Activated CD4-positive, alpha-beta T cell treated with anti-CD3 and anti-CD28 coated beads, Interleukin-2, amount 50 U/mL, for 4 hours (primary cell): ENCODE results near the gene SPTBN4.
"Not testable (repeated sequence)": the region's sequence is repeated elsewhere in the genome, so short reads cannot be mapped to it uniquely, and the experiment has no call there.

Experiments used
- DNase-seq, 2 experiments: peaks; one replicate each; pipeline ENCODE4 v3.0.0-alpha.2; 2020

Gene SPTBN4

DNA sequence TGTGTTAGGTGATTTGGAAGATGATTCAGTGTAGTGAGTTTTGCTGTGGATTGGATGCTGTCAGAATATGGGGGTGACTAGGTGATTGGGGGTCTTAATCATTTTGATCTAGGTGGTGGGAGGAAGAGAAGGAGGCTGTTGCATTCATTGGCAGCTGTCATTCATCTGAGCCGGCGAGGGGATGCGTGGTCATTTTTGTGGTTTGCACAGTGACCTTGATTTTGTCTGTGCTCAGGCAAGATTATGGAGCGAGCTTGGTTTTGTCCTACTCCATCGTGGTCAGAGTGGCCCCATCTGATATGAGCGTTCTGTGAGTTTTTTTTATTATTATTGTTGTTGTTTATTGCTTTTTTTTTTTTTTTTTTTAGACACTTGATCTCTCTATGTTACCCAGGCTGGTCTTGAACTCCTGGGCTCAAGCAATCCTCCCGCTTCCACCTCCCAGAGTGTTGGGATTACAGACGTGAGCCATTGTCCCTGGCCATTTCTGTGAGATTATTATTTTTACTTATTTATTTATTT, 42.0 kb downstream of the SPTBN4 start:
- no peak for DNase-seq

- no peak for DNase-seq
These were observed 43.8 kb downstream of the SPTBN4 start for GRCh38 chr19:40510526-40511115.

DNA sequence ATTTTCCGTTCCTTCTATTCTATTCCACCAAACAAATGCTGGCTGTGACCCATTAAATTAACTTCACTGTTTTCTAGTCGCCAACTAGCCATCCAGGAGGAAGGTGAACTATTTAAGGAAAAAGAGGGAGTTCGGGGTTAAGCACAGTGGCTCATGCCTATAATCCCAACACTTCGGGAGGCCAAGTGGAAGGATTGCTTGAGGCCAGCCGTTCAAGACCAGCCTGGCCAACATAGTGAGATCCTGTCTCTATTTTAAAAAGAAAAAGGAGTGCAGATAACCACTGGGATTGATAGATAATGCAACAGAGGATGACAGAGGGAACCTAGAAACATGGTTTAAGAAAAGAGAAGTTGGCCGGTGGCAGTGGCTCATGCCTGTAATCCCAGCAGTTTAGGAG, 44.7 kb downstream of the SPTBN4 start:
- DNase-seq: no peak

DNA sequence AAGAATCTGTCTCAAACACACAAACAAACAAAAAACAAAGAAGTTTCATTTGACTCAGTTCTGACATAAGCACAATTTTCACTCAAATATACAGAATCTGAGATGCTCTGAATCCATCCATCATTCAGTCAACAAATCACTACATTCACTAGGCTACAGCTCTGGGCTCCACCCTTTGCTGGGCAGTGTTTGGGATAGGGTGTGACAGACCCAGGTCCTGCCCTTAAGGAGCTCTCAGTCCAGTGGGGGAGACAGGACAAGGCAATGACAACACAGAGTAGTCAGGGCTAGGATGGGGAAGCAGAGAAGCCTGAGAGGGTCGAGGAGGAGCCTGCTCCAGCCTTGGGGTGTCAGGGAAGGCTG, 45.3 kb downstream of the SPTBN4 start:
- DNase-seq: no peak

GRCh38 chr19:40512473-40513344, 45.9 kb downstream of the SPTBN4 start:
- no peak for DNase-seq

GRCh38 chr19:40513345-40513678, 46.5 kb downstream of the SPTBN4 start:
- no peak for DNase-seq

DNA sequence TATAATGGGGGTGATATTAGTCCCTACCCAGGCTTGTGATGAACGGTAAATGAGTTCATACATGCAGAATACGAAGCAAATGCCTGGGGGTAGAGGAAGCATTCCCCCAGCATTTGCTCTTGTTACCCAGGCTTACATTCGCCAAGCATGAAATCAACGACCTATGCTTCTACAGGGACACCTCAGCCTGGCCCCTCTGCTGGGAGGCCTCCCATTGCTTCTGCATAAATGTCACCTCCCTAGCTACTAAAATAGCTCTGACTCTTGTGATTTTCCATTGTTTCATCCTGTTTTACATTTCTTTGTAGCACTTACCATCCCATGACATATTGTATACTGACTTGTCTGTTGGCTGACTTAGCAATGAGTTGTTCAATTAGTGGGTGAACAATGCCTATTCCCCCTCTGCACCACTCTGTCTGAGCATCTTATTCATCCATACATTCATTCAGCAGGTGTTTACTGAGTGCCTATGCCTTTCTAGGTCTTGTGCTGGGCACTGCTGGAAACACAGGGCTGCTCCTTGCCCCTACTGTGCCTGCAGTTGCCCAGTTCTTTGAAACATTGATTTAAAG, 47.0 kb downstream of the SPTBN4 start:
- no peak for DNase-seq

DNA sequence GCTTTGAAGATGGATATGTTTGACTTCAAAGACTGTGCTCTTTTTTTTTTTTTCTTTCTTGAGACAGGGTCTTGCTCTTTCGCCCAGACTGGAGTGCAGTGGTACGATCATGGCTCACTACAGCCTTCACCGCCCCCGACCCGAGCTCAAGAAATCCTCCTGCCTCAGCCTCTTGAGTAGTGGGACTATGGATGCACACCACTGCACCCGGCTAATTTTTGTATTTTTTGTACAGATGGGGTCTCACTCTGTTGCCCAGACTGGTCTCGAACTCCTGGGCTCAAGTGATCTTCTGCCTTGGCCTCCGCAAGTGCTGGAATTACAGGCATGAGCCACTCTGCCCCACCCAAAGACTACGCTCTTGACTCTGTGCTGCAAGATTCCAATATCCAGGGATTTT, 50.4 kb downstream of the SPTBN4 start:
- no peak for DNase-seq

- no peak for DNase-seq
These were observed 52.8 kb downstream of the SPTBN4 start for GRCh38 chr19:40519352-40520322.

GRCh38 chr19:40521276-40521675, 54.5 kb downstream of the SPTBN4 start:
- DNase-seq: no peak

GRCh38 chr19:40521900-40522299, 55.1 kb downstream of the SPTBN4 start:
- not testable (repeated sequence) for DNase-seq

DNA sequence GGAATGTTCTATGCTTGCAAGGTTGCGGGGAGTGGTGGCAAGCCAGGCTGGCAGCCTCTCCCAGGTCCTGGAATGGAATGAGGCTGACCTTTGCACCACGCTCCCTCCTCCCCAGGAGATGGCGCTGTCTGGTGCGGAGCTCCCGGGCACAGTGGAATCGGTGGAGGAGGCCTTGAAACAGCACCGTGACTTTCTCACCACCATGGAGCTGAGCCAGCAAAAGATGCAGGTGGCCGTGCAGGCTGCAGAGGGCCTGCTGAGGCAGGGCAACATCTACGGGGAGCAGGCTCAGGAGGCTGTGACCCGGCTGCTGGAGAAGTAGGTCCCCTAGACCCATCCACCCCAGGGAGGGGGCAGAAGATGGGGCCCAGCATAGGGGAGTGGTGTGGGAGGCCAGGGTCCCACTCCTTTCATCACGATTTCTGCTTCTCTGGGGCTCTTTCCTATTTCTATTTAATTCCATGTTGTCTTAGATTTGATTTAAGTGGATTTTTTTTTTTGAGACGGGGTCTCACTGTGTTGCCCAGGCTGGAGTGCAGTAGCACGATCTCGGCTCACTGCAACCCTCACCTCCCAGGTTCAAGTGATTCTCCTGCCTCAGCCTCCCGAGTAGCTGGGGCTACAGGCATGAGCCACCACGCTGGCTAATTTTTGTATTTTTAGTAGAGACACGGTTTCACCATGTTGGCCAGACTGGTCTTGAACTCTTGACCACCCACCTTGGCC, 56.7 kb downstream of the SPTBN4 start:
- peak; percentile 10 to 16 for DNase-seq

DNA sequence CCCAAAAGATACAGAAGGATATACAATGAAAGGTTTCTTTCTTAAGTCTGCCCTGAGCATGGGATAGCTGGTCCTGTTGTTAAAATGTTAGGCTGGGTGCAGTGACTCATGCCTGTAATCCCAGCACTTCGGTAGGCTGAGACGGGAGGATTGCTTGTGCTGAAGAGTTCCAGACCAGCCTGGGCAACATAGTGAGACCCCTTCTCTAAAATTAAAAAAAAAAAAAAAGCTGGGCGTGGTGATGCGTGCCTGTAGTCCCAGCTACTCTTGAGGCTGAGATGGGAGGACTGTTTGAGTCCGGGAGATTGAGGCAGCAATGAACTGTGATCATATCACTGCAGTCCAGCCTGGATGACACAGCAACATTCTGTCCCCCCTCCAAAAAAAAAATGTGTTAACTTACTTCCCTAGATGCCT, 57.3 kb downstream of the SPTBN4 start:
- DNase-seq: no peak

DNA sequence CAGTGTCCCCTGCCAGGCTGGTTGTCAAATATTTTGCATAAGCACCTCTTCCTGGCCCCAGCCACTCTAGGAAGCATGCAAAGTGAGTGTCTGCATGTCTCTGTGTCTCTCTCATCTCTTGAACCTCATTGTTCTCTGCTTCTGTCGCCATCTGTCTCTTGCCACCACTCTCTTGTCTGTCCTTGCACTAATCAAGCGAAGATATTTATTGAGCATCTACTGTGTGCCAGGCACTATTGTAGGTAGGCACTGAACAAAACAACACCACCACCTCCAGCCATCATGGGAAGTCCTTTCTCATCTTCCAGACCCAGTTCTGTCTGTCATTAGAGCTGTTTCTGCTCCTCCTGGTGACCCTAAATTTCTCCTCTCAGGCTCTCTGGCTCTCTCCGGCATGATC, 57.9 kb downstream of the SPTBN4 start:
- no peak for DNase-seq

- DNase-seq: no peak
These were observed 58.6 kb downstream of the SPTBN4 start for GRCh38 chr19:40525234-40526051.

DNA sequence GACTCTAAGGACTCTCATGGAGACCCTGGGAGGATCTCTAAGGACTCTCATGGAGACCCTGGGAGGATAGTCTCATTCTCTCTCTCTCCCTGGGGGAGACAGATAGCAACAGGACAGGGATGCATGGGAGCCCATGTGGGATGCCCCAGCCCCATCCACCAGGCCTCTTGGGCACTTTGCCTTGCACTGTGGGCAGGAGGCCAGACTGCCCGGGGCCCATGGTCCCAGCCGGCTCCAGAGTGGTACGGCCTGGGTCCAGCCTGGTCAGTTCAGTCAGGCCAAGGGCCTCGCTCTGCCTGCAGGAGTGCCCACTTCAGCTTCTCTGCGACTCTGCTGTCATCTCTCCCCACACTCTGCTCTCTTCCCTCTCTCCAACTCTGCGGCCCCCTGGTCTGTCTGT, 61.3 kb downstream of the SPTBN4 start:
- DNase-seq: no peak

- no peak for DNase-seq
These were observed 61.8 kb downstream of the SPTBN4 start for GRCh38 chr19:40528533-40529092.

DNA sequence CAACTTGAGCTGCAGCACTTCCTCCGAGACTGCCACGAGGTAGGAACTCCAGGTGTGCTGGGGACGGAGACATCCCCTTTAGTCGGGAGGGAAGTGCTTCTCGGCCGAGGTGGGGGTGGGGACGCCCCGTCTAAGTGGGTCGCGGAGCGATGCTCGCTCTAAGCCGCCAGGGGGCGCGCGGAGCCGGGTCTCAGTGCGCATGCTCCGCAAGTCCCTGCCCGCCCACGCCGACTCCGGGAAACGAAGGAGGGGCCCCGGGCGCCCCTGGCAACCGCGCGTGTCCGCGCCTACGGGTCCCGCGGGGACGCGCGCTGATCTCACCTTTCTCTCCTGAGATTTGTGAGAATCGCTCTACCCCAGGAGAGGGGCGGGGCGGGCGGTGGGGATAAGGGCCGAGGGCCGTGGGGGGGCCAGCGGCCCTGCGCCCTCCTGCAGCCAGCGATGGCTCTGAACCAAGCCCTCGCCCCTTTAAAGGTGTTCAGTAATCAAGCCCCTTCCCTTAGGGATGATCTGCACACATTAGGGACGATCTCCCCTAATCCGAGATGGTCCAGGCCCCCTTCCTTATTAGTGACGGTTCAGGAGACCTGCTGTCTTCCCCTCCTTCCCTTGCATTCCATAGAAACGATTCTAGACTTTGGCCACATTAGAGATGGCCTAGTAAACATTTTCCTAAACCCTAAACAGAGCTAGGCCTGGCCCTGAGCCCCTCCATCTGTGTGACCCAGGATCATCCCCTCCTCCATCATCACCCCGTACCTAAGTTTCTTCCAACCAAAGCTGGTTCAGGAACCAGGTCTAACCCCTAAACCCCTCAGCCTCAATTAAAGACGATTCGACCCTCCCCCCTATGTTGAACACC, 62.5 kb downstream of the SPTBN4 start:
- DNase-seq: peak; percentile 84 to 87

- peak in 1 of 2 experiments; percentile 5 for DNase-seq
These were observed 63.5 kb downstream of the SPTBN4 start for GRCh38 chr19:40530091-40530901.
